Activated CD8-positive, alpha-beta memory T cell treated with anti-CD3 and anti-CD28 coated beads, Interleukin-2, amount 10 ng/mL, durations not matched to agents 7 days and 5 days (primary cell): ENCODE results near the gene ANKRD2. TPM values are rescaled to one million over a fixed set of nuclear protein-coding genes. Genes with fewer than 3 reads are reported as not detected.
"Not testable (repeated sequence)": the region's sequence is repeated elsewhere in the genome, so short reads cannot be mapped to it uniquely, and the experiment has no call there.

ENCODE experiments used
- ATAC-seq: fragments of 150-1000 bp; cut with Tn5 transposase; one replicate; pipeline ENCODE4 v1.10.0; 2021; ENCODE audit warnings: moderate library complexity
- CTCF ChIA-PET: fragments of 350-600 bp; sonication (Branson Sonifier 250); formaldehyde crosslinking; loops from one replicate; lab custom pipeline; 2021; ENCODE audit warnings: antibody characterized with exemption; lab: Charles Lee
- DNase-seq: peaks from one replicate; pipeline ENCODE4 v3.0.0-alpha.2; 2020
- H3K27ac Mint-ChIP-seq: one replicate; pipeline ENCODE4 v1.8.0; 2021; ENCODE audit warnings: mild to moderate bottlenecking, mixed read lengths
- H3K27me3 Mint-ChIP-seq: one replicate; pipeline ENCODE4 v1.8.0; 2021; ENCODE audit warnings: mixed read lengths
- H3K36me3 Mint-ChIP-seq: one replicate; pipeline ENCODE4 v1.8.0; 2021; ENCODE audit warnings: mild to moderate bottlenecking, mixed read lengths
- H3K4me1 Mint-ChIP-seq: one replicate; pipeline ENCODE4 v1.8.0; 2021; ENCODE audit warnings: mixed read lengths
- H3K4me3 Mint-ChIP-seq: one replicate; pipeline ENCODE4 v1.8.0; 2021; ENCODE audit warnings: mild to moderate bottlenecking, moderate library complexity, mixed read lengths
- H3K9me3 Mint-ChIP-seq: one replicate; pipeline ENCODE4 v1.8.0; 2022; ENCODE audit warnings: low read depth, mixed read lengths
- total RNA-seq, 2 experiments: library from RNA; stranded (reverse); gene quantifications; one replicate each; pipeline ENCODE4 v1.2.3, GENCODE V29; 2021

The ANKRD2 gene
- under 1 TPM; 0.26 to 0.67 TPM for total RNA-seq

- H3K36me3 Mint-ChIP-seq, result no peaks in the 10 kb centered on the region
- peaks cover 3% of the 10 kb centered on the region for H3K27me3 Mint-ChIP-seq
- DNase-seq (peak; percentile 80), ATAC-seq (peak; percentile 90)
- no peak within 1 kb of the TSS for H3K27ac Mint-ChIP-seq
- no peaks in the 10 kb centered on the region for H3K9me3 Mint-ChIP-seq
- H3K4me3 Mint-ChIP-seq, result no peak within 1 kb of the TSS
- peaks cover 2% of the 10 kb centered on the region for H3K4me1 Mint-ChIP-seq
- CTCF ChIA-PET, result interaction anchor here (0.6 to 5.5 kb wide), 36 partner anchors 9 to 461 kb away, joined by 3 to 55 read pairs (median 5); partner anchors contain the start of genes AVPI1, C10orf62, PI4K2A and ZFYVE27
Measured at GRCh38 chr10:97572214-97572989, at the start of gene ANKRD2. ANKRD2 (plus strand) TSS chr10:97572779; CDS start chr10:97572789, 10 bp downstream.

GRCh38 chr10:97522937-97523336, 49.6 kb upstream of the ANKRD2 start:
- peaks cover 3% of the 10 kb centered on the region for H3K4me1 Mint-ChIP-seq
- H3K9me3 Mint-ChIP-seq, result no peaks in the 10 kb centered on the region
- peaks cover 28% of the 10 kb centered on the region for H3K27me3 Mint-ChIP-seq
- H3K4me3 Mint-ChIP-seq, result no peak overlapping the region
- ATAC-seq (no peak), DNase-seq (no peak)
- H3K36me3 Mint-ChIP-seq, result no peaks in the 10 kb centered on the region
- CTCF ChIA-PET, result interaction anchor here (1.4 to 3.7 kb wide), 2 partner anchors 12 to 116 kb away, joined by 3 to 11 read pairs; no protein-coding TSS in a partner anchor
- no peak overlapping the region for H3K27ac Mint-ChIP-seq

GRCh38 chr10:97525086-97525485, 47.5 kb upstream of the ANKRD2 start:
- ATAC-seq, result no peak
- DNase-seq, result no peak
- H3K4me1 Mint-ChIP-seq, result peaks cover 2% of the 10 kb centered on the region
- CTCF ChIA-PET, result no interaction called here
- no peak overlapping the region for H3K4me3 Mint-ChIP-seq
- H3K36me3 Mint-ChIP-seq, result no peaks in the 10 kb centered on the region
- H3K9me3 Mint-ChIP-seq, result no peaks in the 10 kb centered on the region
- H3K27ac Mint-ChIP-seq, result no peak overlapping the region
- peaks cover 21% of the 10 kb centered on the region for H3K27me3 Mint-ChIP-seq

GRCh38 chr10:97525683-97526110, 46.9 kb upstream of the ANKRD2 start:
- Mint-ChIP-seq H3K4me1 (no peaks in the 10 kb centered on the region), H3K4me3 (no peak overlapping the region), H3K27ac (no peak overlapping the region), H3K27me3 (peaks cover 15% of the 10 kb centered on the region), H3K36me3 (no peaks in the 10 kb centered on the region), H3K9me3 (no peaks in the 10 kb centered on the region)
- DNase-seq (no peak), ATAC-seq (no peak)
- CTCF ChIA-PET, result no interaction called here

GRCh38 chr10:97528876-97529275, 43.7 kb upstream of the ANKRD2 start:
- H3K4me1 Mint-ChIP-seq, H3K27me3 Mint-ChIP-seq, CTCF ChIA-PET, H3K9me3 Mint-ChIP-seq, H3K27ac Mint-ChIP-seq, H3K36me3 Mint-ChIP-seq, H3K4me3 Mint-ChIP-seq, DNase-seq, ATAC-seq: not testable (repeated sequence)

- Mint-ChIP-seq H3K4me1 (no peaks in the 10 kb centered on the region), H3K27me3 (peaks cover 3% of the 10 kb centered on the region), H3K36me3 (no peaks in the 10 kb centered on the region), H3K9me3 (no peaks in the 10 kb centered on the region), H3K27ac (no peak overlapping the region), H3K4me3 (no peak overlapping the region)
- CTCF ChIA-PET, result no interaction called here
- ATAC-seq (no peak), DNase-seq (no peak)
Measured at GRCh38 chr10:97529685-97530465, 42.7 kb upstream of the ANKRD2 start.

GRCh38 chr10:97531401-97531986, 41.1 kb upstream of the ANKRD2 start:
- Mint-ChIP-seq H3K27me3 (no peaks in the 10 kb centered on the region), H3K27ac (no peak overlapping the region), H3K4me3 (no peak overlapping the region), H3K36me3 (no peaks in the 10 kb centered on the region), H3K4me1 (no peaks in the 10 kb centered on the region), H3K9me3 (no peaks in the 10 kb centered on the region)
- CTCF ChIA-PET, result interaction anchor here (0.8 kb wide), 1 partner anchor 22 kb away, joined by 6 read pairs; no protein-coding TSS in a partner anchor
- DNase-seq (no peak), ATAC-seq (no peak)

GRCh38 chr10:97532935-97533671, 39.5 kb upstream of the ANKRD2 start:
- no peaks in the 10 kb centered on the region for H3K4me1 Mint-ChIP-seq
- no peaks in the 10 kb centered on the region for H3K9me3 Mint-ChIP-seq
- ATAC-seq, result no peak
- no peak for DNase-seq
- H3K4me3 Mint-ChIP-seq, result no peak overlapping the region
- H3K27ac Mint-ChIP-seq, result no peak overlapping the region
- CTCF ChIA-PET, result interaction anchor here (0.6 to 4.0 kb wide), 5 partner anchors 9 to 828 kb away, joined by 3 to 35 read pairs (median 7); no protein-coding TSS in a partner anchor
- no peaks in the 10 kb centered on the region for H3K36me3 Mint-ChIP-seq
- no peaks in the 10 kb centered on the region for H3K27me3 Mint-ChIP-seq

GRCh38 chr10:97533888-97534287, 38.7 kb upstream of the ANKRD2 start:
- CTCF ChIA-PET, result interaction anchor here (0.6 to 4.0 kb wide), 10 partner anchors 8 to 829 kb away, joined by 3 to 35 read pairs (median 6); no protein-coding TSS in a partner anchor
- H3K4me3 Mint-ChIP-seq, result no peak overlapping the region
- no peaks in the 10 kb centered on the region for H3K27me3 Mint-ChIP-seq
- H3K36me3 Mint-ChIP-seq, result no peaks in the 10 kb centered on the region
- H3K4me1 Mint-ChIP-seq, result no peaks in the 10 kb centered on the region
- no peak overlapping the region for H3K27ac Mint-ChIP-seq
- DNase-seq (no peak), ATAC-seq (no peak)
- no peaks in the 10 kb centered on the region for H3K9me3 Mint-ChIP-seq

GRCh38 chr10:97534746-97535367, 37.7 kb upstream of the ANKRD2 start:
- H3K27me3 Mint-ChIP-seq, result no peaks in the 10 kb centered on the region
- DNase-seq (peak; percentile 52), ATAC-seq (peak; percentile 73)
- CTCF ChIA-PET, result interaction anchor here (1.0 to 4.0 kb wide), 10 partner anchors 12 to 301 kb away, joined by 3 to 35 read pairs (median 4); no protein-coding TSS in a partner anchor
- no peak overlapping the region for H3K4me3 Mint-ChIP-seq
- H3K4me1 Mint-ChIP-seq, result no peaks in the 10 kb centered on the region
- no peaks in the 10 kb centered on the region for H3K36me3 Mint-ChIP-seq
- no peak overlapping the region for H3K27ac Mint-ChIP-seq
- H3K9me3 Mint-ChIP-seq, result no peaks in the 10 kb centered on the region

- Mint-ChIP-seq H3K9me3 (no peaks in the 10 kb centered on the region), H3K36me3 (no peaks in the 10 kb centered on the region), H3K27me3 (no peaks in the 10 kb centered on the region), H3K27ac (no peak overlapping the region), H3K4me1 (peaks cover 5% of the 10 kb centered on the region), H3K4me3 (no peak overlapping the region)
- no peak for ATAC-seq
- no peak for DNase-seq
- CTCF ChIA-PET, result no interaction called here
Measured at GRCh38 chr10:97537186-97537869, 35.3 kb upstream of the ANKRD2 start.

- no peak for ATAC-seq
- CTCF ChIA-PET, result interaction anchor here (1.7 to 1.9 kb wide), 2 partner anchors 14 to 34 kb away, joined by 5 to 12 read pairs; no protein-coding TSS in a partner anchor
- Mint-ChIP-seq H3K27me3 (no peaks in the 10 kb centered on the region), H3K9me3 (no peaks in the 10 kb centered on the region), H3K4me1 (peaks cover 16% of the 10 kb centered on the region), H3K27ac (no peak overlapping the region), H3K36me3 (no peaks in the 10 kb centered on the region), H3K4me3 (no peak overlapping the region)
- DNase-seq, result no peak
Measured at GRCh38 chr10:97538411-97538810, 34.2 kb upstream of the ANKRD2 start.
